Thyroid gland (tissue), 4 donors: ENCODE measurements around the gene SPA17. TPM values are rescaled to one million over a fixed set of nuclear protein-coding genes. Genes with fewer than 3 reads are reported as not detected.

Source experiments
- DNase-seq, 2 donors: peaks; one replicate each; pipeline ENCODE4 v3.0.0-alpha.2; 2019
- H3K27ac ChIP-seq, 3 donors: fragments of 200-600 bp; sonication (generic); 1 replicate in 2 of 3; 2 replicates in 1 of 3; pipeline ENCODE4 v1.5.1; 2016 to 2019; ENCODE audit warnings: mild to moderate bottlenecking in 1 of 3, moderate library complexity in 1 of 3
- H3K27me3 ChIP-seq: fragments of 200-600 bp; sonication (generic); one replicate; pipeline ENCODE4 v1.5.1; 2019
- H3K36me3 ChIP-seq, 2 donors: fragments of 200-600 bp; sonication (generic); one replicate each; pipeline ENCODE4 v1.5.1; 2016 to 2019
- H3K4me1 ChIP-seq, 2 donors: fragments of 200-600 bp; sonication (generic); one replicate each; pipeline ENCODE4 v1.5.1; 2017 to 2019
- H3K4me3 ChIP-seq, 3 donors: fragments of 200-600 bp; sonication (generic); replicated peaks in 1 of 3; 1 replicate in 2 of 3; 2 replicates in 1 of 3; pipeline ENCODE4 v1.5.1; 2016; ENCODE audit warnings: mild to moderate bottlenecking in 1 of 3
- H3K9me3 ChIP-seq: fragments of 200-600 bp; sonication (generic); one replicate; pipeline ENCODE4 v1.5.1; 2017
- POLR2A ChIP-seq, 2 donors: fragments of 450-650 bp; IDR thresholded peaks; one replicate each; pipeline ENCODE4 v1.6.1; 2017; ENCODE audit warnings: antibody characterized with exemption in 2 of 2, mild to moderate bottlenecking in 2 of 2, moderate library complexity in 1 of 2
- WGBS, 2 donors: methylation state at CpG; one replicate each; pipeline ENCODE4 v1.1.5; 2017; 5-methylcytosine and 5-hydroxymethylcytosine counted together
- intact Hi-C: fragments of 100-400 bp; cut with DNase I; formaldehyde crosslinking; loops from one replicate; pipeline ENCODE4 v1.15.1; 2023
- total RNA-seq, 4 donors: library from RNA; depleted of rRNA; stranded (reverse); fragments of >200 nt; gene quantifications; one replicate each; pipeline ENCODE4 v1.2.3, GENCODE V29; 2016
- TF ChIP-seq, protein P1 (sequence below), 6 experiments: fragments of 200-600 bp in 3 of 6; fragments of 450-650 bp in 3 of 6; sonication (generic) in 3 of 6; IDR thresholded peaks; one replicate each; pipeline ENCODE4 v1.5.1; 2016 to 2019; ENCODE audit warnings: antibody characterized with exemption in 6 of 6, mild to moderate bottlenecking in 2 of 6, inconsistent platforms in 1 of 6, moderate library complexity in 1 of 6

SPA17 gene
- total RNA-seq: 10 to 100 TPM; 13.8 to 25.2 (median 23.6) TPM

DNA sequence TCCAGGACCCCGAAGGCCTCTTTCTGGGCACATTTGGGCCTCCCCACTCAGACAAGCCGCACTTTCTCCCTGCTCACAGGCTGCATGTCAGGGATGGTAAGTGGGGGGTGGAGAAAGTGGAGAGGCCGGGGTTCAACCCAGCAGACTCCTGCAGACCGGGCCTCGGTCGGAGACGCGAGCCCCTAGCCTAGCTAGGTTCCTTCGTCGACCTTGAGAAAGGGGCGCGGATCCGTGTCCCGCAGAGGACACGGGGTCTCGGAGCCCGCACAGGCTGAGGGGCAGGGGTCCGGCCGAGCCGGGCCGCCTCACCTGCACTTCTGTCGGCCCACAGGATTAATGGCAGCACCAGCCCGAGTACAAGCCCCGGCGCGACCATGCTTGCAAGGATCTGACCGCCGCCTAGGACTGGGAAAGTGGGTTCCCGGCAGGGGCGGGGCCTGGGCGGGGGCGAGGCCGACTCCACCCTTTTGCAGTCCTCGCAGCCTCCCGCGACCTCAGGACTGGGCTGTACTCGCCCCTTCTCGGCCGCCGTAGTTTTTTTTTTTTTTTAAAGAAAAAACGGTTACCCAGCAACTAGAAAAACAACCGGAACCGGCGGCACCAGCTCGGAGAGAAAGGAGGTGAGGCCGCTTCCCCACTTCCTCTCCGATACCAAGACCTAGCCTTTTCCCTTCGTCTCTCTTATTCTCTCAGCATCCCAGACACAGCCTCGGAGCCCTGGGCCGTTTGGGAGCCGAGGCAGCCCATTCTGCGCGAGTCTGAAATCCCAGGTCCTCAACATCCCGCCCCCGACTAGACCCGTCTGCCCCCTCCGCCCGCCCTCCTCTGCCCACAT, at the start of gene SPA17, which contains the start of gene SIAE:
SPA17 (plus strand) TSS at position 572 of the 835 bp plus-strand sequence. CDS start 1,361 bp downstream, outside the sequence.
SIAE (minus strand) TSS at position 407 of the 835 bp plus-strand sequence; CDS start at position 376, 31 bp downstream.
- Histone ChIP-seq H3K27ac (peak within 1 kb of the TSS; percentile 75 to 89 (median 87)), H3K27me3 (no peaks in the 10 kb centered on the region), H3K36me3 (no peaks in the 10 kb centered on the region), H3K4me3 (peak within 1 kb of the TSS; percentile 31 to 69 (median 62)), H3K4me1 (peaks cover 18 to 25% of the 10 kb centered on the region in 2 donors), H3K9me3 (no peaks in the 10 kb centered on the region)
- intact Hi-C loops: loop anchor here (5.0 kb wide), 2 partner anchors 69 to 89 kb away; partner anchors contain the start of gene ESAM
- peak; percentile 96 to 97 for DNase-seq
- TF ChIP-seq POLR2A (IDR thresholded peaks at IDR 0.05): peak; percentile 30 to 87
- TF ChIP-seq, protein P1, sequence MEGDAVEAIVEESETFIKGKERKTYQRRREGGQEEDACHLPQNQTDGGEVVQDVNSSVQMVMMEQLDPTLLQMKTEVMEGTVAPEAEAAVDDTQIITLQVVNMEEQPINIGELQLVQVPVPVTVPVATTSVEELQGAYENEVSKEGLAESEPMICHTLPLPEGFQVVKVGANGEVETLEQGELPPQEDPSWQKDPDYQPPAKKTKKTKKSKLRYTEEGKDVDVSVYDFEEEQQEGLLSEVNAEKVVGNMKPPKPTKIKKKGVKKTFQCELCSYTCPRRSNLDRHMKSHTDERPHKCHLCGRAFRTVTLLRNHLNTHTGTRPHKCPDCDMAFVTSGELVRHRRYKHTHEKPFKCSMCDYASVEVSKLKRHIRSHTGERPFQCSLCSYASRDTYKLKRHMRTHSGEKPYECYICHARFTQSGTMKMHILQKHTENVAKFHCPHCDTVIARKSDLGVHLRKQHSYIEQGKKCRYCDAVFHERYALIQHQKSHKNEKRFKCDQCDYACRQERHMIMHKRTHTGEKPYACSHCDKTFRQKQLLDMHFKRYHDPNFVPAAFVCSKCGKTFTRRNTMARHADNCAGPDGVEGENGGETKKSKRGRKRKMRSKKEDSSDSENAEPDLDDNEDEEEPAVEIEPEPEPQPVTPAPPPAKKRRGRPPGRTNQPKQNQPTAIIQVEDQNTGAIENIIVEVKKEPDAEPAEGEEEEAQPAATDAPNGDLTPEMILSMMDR (IDR thresholded peaks at IDR 0.05): no peak
- WGBS, 2 donors: 0 to 1% methylated on average over 33 to 57 of the region's 58 CpGs

DNA sequence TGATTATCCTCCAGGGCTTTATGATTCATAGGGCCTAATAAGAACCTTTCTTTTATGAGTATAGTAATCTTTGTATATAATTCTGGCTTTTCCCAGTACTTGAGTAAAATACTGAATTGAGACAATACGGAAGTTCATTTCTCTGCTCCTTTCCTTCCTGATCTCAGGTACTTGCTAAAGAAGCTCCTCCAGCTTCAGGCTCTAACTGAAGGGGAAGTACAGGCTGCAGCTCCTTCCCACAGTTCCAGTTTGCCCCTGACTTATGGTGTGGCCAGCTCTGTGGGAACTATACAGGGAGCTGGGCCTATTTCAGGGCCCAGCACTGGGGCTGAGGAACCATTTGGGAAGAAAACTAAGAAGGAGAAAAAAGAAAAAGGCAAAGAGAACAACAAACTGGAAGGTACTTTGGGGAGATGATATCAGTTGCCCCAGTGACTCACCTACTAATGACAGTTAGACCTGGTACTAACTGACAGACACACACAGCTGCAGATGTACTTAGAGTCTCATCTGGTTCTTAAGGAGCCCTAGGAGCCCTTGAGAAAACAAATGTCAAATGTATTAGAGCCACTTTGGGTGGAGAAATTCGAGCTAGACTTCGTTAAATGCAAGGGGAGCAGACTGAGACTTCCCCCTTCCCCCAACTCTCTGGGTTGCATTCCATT, 48.1 kb upstream of the SPA17 start:
- WGBS, 2 donors: 75 to 82% methylated on average over 3 of the region's 3 CpGs
- intact Hi-C loops: no loop called here
- DNase-seq: no peak
- Histone ChIP-seq H3K4me3 (no peak overlapping the region), H3K27me3 (no peaks in the 10 kb centered on the region), H3K4me1 (peaks cover 10 to 19% of the 10 kb centered on the region in 2 donors), H3K9me3 (no peaks in the 10 kb centered on the region), H3K36me3 (peaks cover 22 to 28% of the 10 kb centered on the region in 2 donors), H3K27ac (no peak overlapping the region)
- TF ChIP-seq, protein P1 (IDR thresholded peaks at IDR 0.05): no peak
- no peak for TF ChIP-seq POLR2A (IDR thresholded peaks at IDR 0.05)

DNA sequence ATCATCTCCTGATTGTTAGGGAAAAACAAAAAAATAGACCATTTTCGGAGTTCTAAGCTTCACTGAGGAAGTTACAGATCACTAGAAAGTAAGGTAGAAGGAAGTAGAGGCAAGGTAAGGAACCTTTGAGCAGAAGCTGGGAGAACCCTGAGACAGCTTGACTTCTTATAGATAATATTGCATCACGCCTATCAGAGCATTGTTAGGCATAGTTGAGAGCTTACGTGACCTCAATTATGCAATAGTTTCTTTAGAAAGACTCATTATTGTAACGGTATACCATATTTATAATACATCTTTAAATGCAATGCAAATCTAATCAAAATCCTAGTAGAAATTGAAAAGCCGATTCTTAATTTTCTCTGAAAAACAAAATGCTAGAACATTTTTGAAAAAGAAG, 46.2 kb upstream of the SPA17 start:
- no peak overlapping the region for H3K27ac ChIP-seq
- WGBS, 2 donors: 95 to 97% methylated on average over 5 of the region's 5 CpGs
- H3K9me3 ChIP-seq: no peaks in the 10 kb centered on the region
- TF ChIP-seq, protein P1 (IDR thresholded peaks at IDR 0.05): no peak
- no peak for TF ChIP-seq POLR2A (IDR thresholded peaks at IDR 0.05)
- intact Hi-C loops: no loop called here
- peaks cover 41 to 47% of the 10 kb centered on the region in 2 donors for H3K36me3 ChIP-seq
- DNase-seq: no peak
- H3K4me1 ChIP-seq: peaks cover 7 to 14% of the 10 kb centered on the region in 2 donors
- no peak overlapping the region for H3K4me3 ChIP-seq
- no peaks in the 10 kb centered on the region for H3K27me3 ChIP-seq

DNA sequence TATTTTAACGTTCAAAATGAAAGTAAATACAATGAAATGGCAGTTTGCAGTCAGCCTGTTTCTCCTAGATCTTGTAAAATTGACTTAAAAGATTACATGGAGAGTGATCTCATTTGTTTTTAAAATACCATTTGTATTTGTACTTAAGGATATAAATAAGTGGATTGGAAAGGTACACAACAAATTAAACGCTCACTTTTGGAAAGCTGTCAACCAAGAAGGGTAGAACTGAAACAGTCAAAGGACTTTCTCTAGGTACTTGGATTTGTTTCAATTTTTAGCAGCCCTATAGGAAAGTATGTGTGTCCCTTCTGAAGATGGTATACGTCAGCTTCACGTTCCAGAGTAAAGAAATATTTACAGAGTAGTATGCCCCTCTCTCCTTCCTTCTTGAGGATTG, 43.7 kb upstream of the SPA17 start:
- Histone ChIP-seq H3K4me3 (no peak overlapping the region), H3K27me3 (no peaks in the 10 kb centered on the region), H3K4me1 (no peaks in the 10 kb centered on the region), H3K9me3 (no peaks in the 10 kb centered on the region), H3K27ac (no peak overlapping the region), H3K36me3 (peaks cover 56 to 62% of the 10 kb centered on the region in 2 donors)
- no peak for DNase-seq
- intact Hi-C loops: no loop called here
- 85 to 88% methylated on average over 4 of the region's 4 CpGs for WGBS, 2 donors
- no peak for TF ChIP-seq POLR2A (IDR thresholded peaks at IDR 0.05)
- TF ChIP-seq, protein P1 (IDR thresholded peaks at IDR 0.05): no peak
